HG02840 (cell line): ENCODE measurements around the gene ID3.
"Not testable (repeated sequence)": the region's sequence is repeated elsewhere in the genome, so short reads cannot be mapped to it uniquely, and the experiment has no call there.

Source experiments
- ATAC-seq: cut with Tn5 transposase; IDR thresholded peaks from one replicate; pipeline ENCODE4 v1.9.1; 2021; ENCODE audit warnings: mild to moderate bottlenecking, moderate library complexity, moderate number of reproducible peaks; ENCODE audit not compliant: unreplicated experiment, low FRiP score

ID3 gene

GRCh38 chr1:23590058-23590783, 30.9 kb upstream of the ID3 start:
- no peak for ATAC-seq

GRCh38 chr1:23589585-23589986, 30.3 kb upstream of the ID3 start:
- ATAC-seq, result no peak

GRCh38 chr1:23588749-23589548, 29.6 kb upstream of the ID3 start:
- no peak for ATAC-seq

GRCh38 chr1:23585321-23586022, 26.2 kb upstream of the ID3 start:
- ATAC-seq, result no peak

GRCh38 chr1:23583727-23584126, 24.4 kb upstream of the ID3 start:
- not testable (repeated sequence) for ATAC-seq

- no peak for ATAC-seq
Measured at GRCh38 chr1:23582820-23583219, 23.5 kb upstream of the ID3 start.

- no peak for ATAC-seq
Measured at GRCh38 chr1:23581219-23581618, 21.9 kb upstream of the ID3 start.

- ATAC-seq, result no peak
Measured at GRCh38 chr1:23578997-23579363, 19.7 kb upstream of the ID3 start.

- ATAC-seq, result no peak
Measured at GRCh38 chr1:23578311-23578996, 19.2 kb upstream of the ID3 start.

- ATAC-seq, result peak; percentile 77
Measured at GRCh38 chr1:23577056-23578004, 18.0 kb upstream of the ID3 start.

- ATAC-seq, result no peak
Measured at GRCh38 chr1:23576338-23577055, 17.2 kb upstream of the ID3 start.

GRCh38 chr1:23575226-23575810, 16.0 kb upstream of the ID3 start:
- ATAC-seq, result no peak

- no peak for ATAC-seq
Measured at GRCh38 chr1:23574265-23574754, 15.0 kb upstream of the ID3 start.

- no peak for ATAC-seq
Measured at GRCh38 chr1:23573574-23574182, 14.4 kb upstream of the ID3 start.

- no peak for ATAC-seq
Measured at GRCh38 chr1:23571465-23571864, 12.2 kb upstream of the ID3 start.

GRCh38 chr1:23570001-23570691, 10.8 kb upstream of the ID3 start:
- ATAC-seq, result no peak

GRCh38 chr1:23568608-23569383, 9.5 kb upstream of the ID3 start:
- ATAC-seq, result no peak
